ENCODE data around the gene PHGDH. TPM values are rescaled to one million over a fixed set of nuclear protein-coding genes. Genes with fewer than 3 reads are reported as not detected.

The PHGDH gene
- total RNA-seq, 1 donor = 184 TPM

GRCh38 chr1:119787776-119788175 lies 76.0 kb downstream of the PHGDH start:
- no peak for DNase-seq (ENCODE audit: insufficient read length, low spot score, missing footprints)
- H3K27ac ChIP-seq (ENCODE audit: low read depth, low read length) = no peak overlapping the region
- H3K27me3 ChIP-seq (ENCODE audit: insufficient read depth, low read length) = peaks cover 22% of the 10 kb centered on the region

GRCh38 chr1:119790451-119791198 lies 78.9 kb downstream of the PHGDH start:
- Histone ChIP-seq H3K4me1 (ENCODE audit: insufficient read depth, low read length) (peaks cover 18% of the 10 kb centered on the region), H3K79me2 (ENCODE audit: insufficient read depth, low read length) (no peaks in the 10 kb centered on the region), H4K20me1 (ENCODE audit: insufficient read depth, low read length) (no peaks in the 10 kb centered on the region), H3K27ac (ENCODE audit: low read depth, low read length) (no peak overlapping the region), H3K4me3 (ENCODE audit: insufficient read depth, low read length) (no peak overlapping the region), H3K9me3 (ENCODE audit: low read depth, low read length) (no peaks in the 10 kb centered on the region), H3K36me3 (ENCODE audit: insufficient read depth, low read length) (no peaks in the 10 kb centered on the region), H3K27me3 (ENCODE audit: insufficient read depth, low read length) (peaks cover 6% of the 10 kb centered on the region), H2AFZ (ENCODE audit: low read length) (peak overlapping the region; percentile 34), H3K4me2 (ENCODE audit: insufficient read depth, low read length) (no peak overlapping the region)
- no peak for TF ChIP-seq CTCF (IDR thresholded peaks at IDR 0.05; ENCODE audit: extremely low read depth, low read depth, low read length)
- DNase-seq (ENCODE audit: insufficient read length, low spot score, missing footprints) = no peak

More at GRCh38 chr1:119787776-119788175, 76.0 kb downstream of the PHGDH start:
- Histone ChIP-seq H3K79me2 (ENCODE audit: insufficient read depth, low read length) (no peaks in the 10 kb centered on the region), H3K4me2 (ENCODE audit: insufficient read depth, low read length) (no peak overlapping the region), H4K20me1 (ENCODE audit: insufficient read depth, low read length) (no peaks in the 10 kb centered on the region), H3K9me3 (ENCODE audit: low read depth, low read length) (no peaks in the 10 kb centered on the region), H3K4me1 (ENCODE audit: insufficient read depth, low read length) (peaks cover 7% of the 10 kb centered on the region), H2AFZ (ENCODE audit: low read length) (no peak overlapping the region), H3K36me3 (ENCODE audit: insufficient read depth, low read length) (no peaks in the 10 kb centered on the region), H3K4me3 (ENCODE audit: insufficient read depth, low read length) (no peak overlapping the region)
- TF ChIP-seq CTCF (IDR thresholded peaks at IDR 0.05; ENCODE audit: extremely low read depth, low read depth, low read length) = no peak

GRCh38 chr1:119791377-119791776 lies 79.6 kb downstream of the PHGDH start:
- no peak overlapping the region for H3K27ac ChIP-seq (ENCODE audit: low read depth, low read length)

More at GRCh38 chr1:119791377-119791776, 79.6 kb downstream of the PHGDH start:
- Histone ChIP-seq H3K9me3 (ENCODE audit: low read depth, low read length) (no peaks in the 10 kb centered on the region), H3K79me2 (ENCODE audit: insufficient read depth, low read length) (no peaks in the 10 kb centered on the region), H3K36me3 (ENCODE audit: insufficient read depth, low read length) (no peaks in the 10 kb centered on the region), H3K4me2 (ENCODE audit: insufficient read depth, low read length) (no peak overlapping the region), H3K4me1 (ENCODE audit: insufficient read depth, low read length) (peaks cover 18% of the 10 kb centered on the region), H2AFZ (ENCODE audit: low read length) (no peak overlapping the region), H3K4me3 (ENCODE audit: insufficient read depth, low read length) (no peak overlapping the region), H4K20me1 (ENCODE audit: insufficient read depth, low read length) (no peaks in the 10 kb centered on the region), H3K27me3 (ENCODE audit: insufficient read depth, low read length) (peaks cover 3% of the 10 kb centered on the region)
- TF ChIP-seq CTCF (IDR thresholded peaks at IDR 0.05; ENCODE audit: extremely low read depth, low read depth, low read length) = no peak
- DNase-seq (ENCODE audit: insufficient read length, low spot score, missing footprints) = no peak

Other genes starting within 250 kb of the PHGDH start
- not detected in 2 replicates for gene HSD3B1, start 204.7 kb upstream of the PHGDH start, total RNA-seq
- gene ZNF697, start 63.7 kb upstream of the PHGDH start, total RNA-seq = 6.5 and 8.8 TPM in 2 replicates
- gene HMGCS2, start 57.0 kb downstream of the PHGDH start, total RNA-seq = not detected in 2 replicates
- not detected in 2 replicates for gene REG4, start 99.5 kb downstream of the PHGDH start, total RNA-seq
- gene ADAM30, start 184.6 kb downstream of the PHGDH start, total RNA-seq = not detected in 2 replicates

Measured in osteoblast (primary cell).